Cerebellar cortex (tissue), 1 donor: ENCODE measurements around the gene MAP4K1.
A peak's percentile ranks its signal among the peaks of the same experiment; 100 is the strongest.
"Not testable (repeated sequence)": the region's sequence is repeated elsewhere in the genome, so short reads cannot be mapped to it uniquely, and the experiment has no call there.

Experiments used
- DNase-seq: peaks from one replicate; pipeline ENCODE4 v3.0.0-alpha.2; 2015; ENCODE audit warnings: low spot score

Gene MAP4K1

GRCh38 chr19:38624822-38625221 is 7.1 kb upstream of the MAP4K1 start:
- no peak for DNase-seq

DNA sequence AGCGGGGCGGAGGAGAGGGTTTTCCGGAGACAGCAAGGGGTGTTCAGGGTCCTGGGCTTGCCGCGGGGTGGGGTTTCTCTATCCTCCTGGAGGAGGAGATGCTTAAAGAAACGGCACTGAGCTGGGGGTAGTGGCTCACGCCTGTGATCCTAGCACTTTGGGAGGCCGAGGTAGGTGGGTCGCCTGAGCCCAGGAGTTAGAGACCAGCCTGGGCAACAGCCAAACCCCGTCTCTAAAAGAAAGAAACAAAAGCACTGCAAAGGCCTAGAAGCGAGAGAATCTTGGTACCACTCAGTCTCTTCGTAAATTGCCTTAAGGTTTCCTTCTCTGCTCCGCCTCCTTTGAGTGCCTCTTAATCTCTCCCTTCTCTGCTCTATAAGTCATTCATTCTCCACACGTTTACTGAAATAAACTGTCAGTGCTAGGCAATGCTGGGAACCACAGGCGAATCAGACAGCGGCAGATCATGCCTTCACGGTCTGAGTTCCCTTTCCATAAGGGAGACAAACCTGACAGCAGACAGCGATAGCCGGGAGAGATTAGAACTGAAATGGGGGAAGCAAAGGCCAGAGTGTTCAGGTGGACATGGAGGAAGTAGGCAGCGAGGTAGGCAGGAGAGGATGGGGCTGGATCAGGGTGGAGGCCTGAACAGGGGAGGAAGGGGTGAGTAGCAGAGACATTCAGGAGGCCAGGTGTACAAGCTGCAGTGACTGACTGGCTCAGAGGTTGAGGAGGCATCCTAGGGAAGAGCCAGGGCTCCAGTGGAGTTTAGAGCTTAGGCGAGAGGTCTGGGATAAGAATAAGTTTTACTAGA is 1.8 kb upstream of the MAP4K1 start:
- no peak for DNase-seq

DNA sequence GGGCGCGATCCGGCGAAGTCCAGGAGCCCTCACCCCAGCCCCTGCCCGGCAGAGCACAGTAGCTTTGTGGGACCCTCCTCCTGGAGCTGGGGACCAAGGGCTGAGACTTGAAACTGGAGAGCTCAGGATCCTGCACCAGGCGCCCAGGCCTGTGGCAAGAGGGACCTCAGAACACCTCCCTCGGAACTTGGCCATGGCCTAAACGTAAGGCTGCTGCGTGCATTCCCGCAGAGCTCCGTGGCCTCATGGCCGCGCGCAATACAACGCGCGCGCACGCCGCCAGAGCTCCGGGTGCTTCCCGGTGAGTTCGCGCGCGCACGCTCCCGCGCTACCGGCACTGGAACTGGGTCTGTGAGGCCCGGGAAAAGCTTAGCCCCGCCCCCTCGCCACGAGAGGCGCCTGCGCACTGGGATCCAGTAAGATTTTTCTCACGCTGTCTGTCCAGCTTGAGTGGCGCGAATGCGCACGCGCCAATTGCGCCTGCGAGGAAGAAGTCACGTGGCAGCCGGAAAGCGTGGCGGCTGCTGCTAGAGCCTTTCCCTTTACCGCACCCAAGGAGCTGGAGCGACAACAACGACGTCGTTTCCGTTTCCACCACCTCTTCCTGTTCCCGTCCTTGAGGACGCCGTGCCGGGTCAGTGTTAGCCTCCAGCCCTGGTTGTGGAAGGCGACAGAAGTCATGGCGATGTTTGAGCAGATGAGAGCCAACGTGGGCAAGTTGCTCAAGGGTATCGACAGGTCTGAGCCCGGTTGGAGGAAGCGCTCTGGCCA is 1.0 kb upstream of the MAP4K1 start, which contains the start of gene EIF3K:
EIF3K (plus strand) TSS at position 599 of the 771 bp plus-strand sequence; CDS start at position 680, 81 bp downstream.
- peak; percentile 99 for DNase-seq

GRCh38 chr19:38617283-38617763 is 430 bp downstream of the MAP4K1 start:
- DNase-seq = no peak

- no peak for DNase-seq
Measured at GRCh38 chr19:38616265-38616664, 1.5 kb downstream of the MAP4K1 start.

- DNase-seq = no peak
Measured at GRCh38 chr19:38615007-38615581, 2.7 kb downstream of the MAP4K1 start.

GRCh38 chr19:38614289-38614688 is 3.5 kb downstream of the MAP4K1 start:
- no peak for DNase-seq

GRCh38 chr19:38606131-38606530 is 11.6 kb downstream of the MAP4K1 start:
- DNase-seq = no peak

DNA sequence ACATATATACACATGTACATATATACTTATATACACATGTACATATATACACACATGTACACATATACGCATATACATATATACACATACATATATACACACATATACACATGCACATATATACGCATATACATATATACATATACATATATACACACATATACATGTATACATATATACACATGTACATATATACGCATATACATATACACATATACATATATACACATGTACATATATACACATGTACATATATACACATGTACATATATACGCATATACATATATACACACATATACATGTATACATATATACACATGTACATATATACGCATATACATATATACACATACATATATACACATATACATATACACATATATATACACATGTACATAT is 14.9 kb downstream of the MAP4K1 start:
- DNase-seq = not testable (repeated sequence)

- DNase-seq = no peak
Measured at GRCh38 chr19:38599722-38600121, 18.0 kb downstream of the MAP4K1 start.

DNA sequence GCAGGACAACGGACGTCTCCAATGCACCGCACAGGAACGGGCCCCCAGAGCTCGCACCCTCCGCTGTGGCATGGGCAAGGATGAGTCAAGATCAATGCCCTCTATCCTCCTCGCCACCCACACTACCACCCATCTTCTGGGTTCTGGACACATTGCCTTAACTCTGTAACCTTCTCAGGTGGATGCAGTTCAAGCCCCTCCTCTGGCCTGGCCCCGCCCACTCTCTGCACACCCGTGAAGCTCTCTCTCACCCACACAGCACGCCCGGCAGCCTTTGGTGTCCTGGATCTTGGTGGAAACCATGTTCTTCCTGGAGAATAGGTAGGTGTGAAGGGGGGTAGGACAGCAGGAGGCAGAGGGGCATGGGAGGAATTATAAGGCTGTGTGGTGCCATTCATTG is 20.7 kb downstream of the MAP4K1 start:
- DNase-seq = no peak

DNA sequence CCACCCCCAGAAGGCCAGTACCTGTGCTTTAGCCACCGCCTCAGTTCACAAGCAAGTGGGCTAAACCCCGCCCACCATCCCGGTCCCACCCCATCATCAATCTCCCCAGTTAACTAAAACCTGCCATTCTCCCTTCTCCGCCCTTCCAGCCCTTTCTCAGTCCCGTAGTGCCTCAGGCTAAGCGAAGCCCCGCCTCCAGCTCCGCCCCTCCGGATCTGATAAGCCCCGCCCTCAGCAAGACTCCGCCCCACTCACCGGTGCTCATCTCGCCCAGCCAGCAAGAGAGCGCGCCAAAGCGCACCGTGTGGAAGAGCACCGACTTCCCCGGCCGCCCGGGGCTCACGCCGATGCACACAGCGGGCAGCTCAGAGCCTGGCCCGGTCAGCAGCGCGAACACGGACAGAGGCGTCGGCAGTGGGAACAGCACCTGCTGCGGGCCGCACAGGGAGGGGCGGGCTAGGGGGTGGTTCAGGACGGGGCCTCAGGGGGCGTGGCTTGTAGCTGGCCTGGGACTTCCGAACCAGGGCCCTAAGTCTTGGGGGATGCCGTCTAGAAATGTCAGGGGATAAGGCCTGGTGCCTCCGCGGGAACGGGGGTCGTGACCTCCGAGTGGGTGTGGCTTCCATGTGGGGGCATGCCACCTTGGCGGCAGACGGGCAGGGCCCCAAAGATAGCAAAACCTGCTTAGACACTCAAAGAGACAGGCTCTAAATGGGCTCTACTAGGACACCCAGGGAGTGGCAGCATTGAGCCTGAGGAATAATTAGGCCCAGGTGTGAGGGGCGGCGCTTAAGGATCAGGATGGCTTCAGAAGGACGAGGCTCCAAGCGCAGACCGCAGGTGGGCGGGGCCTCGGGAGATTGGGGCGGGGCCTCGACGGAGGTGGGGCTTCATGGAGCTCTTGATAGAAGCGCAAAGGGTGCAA is 21.4 kb downstream of the MAP4K1 start:
- peak; percentile 62 for DNase-seq

GRCh38 chr19:38592940-38593339 is 24.8 kb downstream of the MAP4K1 start:
- no peak for DNase-seq

GRCh38 chr19:38588041-38588440 is 29.7 kb downstream of the MAP4K1 start:
- no peak for DNase-seq

GRCh38 chr19:38587562-38587961 is 30.2 kb downstream of the MAP4K1 start:
- DNase-seq = no peak

- DNase-seq = no peak
Measured at GRCh38 chr19:38583985-38584305, 33.8 kb downstream of the MAP4K1 start.

DNA sequence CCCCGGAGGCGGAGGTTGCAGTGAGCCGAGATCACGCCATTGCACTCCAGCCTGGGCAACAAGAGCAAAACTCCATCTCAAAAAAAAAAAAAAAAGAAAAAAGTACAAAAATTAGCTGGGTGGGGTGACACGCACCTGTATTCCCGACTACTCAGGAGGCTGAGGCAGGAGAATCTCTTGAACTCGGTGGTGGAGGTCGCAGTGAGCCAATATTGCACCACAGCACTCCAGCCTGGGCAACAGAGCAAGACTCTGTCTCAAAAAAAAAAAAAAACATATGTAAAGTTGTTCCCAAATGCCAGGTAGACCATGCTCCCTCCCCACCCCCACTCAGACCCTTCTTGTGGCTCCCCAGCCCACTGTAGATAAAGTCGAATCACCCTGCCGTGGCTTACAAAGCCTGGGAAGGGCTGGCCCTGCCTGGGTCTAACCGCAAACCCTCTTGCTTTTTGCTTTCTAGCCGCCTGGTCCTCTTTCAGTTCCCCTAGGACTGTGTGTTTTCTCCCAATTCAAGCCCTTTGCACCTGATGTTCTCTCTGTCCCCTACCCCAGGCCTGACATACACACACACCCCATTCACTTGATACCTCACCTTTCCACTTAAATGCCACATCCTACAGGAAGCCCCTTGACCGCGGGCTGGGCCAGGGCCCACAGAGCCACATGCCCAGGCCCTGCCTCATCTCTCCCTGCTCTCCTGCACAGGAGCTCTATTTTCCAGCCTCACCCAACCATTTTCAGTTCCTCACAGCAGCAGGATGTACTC is 34.4 kb downstream of the MAP4K1 start:
- no peak for DNase-seq

DNA sequence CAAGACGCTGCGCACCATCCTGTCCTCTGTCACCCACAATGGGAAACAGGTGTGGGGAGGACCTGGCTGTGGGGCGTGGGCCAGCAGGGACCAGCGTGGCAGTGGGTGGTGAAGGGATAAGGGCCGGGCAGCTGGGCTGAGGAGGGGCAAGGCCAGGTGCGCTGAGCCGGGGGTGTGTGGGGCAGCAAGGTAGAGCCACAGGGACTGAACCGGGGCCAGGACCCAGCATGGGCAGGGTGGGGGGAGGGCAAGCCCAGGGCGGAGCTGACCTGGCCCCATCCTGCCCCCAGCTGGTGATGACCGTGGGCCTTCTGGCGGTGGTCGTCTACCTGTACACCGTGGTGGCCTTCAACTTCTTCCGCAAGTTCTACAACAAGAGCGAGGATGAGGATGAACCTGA is 37.7 kb downstream of the MAP4K1 start:
- no peak for DNase-seq

DNA sequence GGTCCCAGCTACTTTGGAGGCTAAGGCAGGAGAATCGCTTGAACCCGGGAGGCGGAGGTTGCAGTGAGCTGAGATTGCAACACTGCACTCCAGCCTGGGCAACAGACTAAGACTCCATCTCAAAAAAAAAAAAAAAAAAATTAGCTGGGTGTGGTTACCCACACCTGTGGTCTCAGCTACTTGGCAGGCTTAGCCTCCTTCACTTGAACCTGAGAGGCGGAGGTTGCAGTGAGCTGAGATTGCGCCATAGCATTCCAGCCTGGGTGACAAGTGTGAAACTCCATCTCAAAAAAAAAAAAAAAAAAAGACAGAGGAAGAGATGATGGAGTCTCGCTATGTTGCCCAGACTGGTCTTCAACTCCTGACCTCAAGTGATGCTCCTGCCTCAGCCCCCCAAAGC is 38.4 kb downstream of the MAP4K1 start:
- not testable (repeated sequence) for DNase-seq

GRCh38 chr19:38577826-38578225 is 39.9 kb downstream of the MAP4K1 start:
- DNase-seq = no peak

GRCh38 chr19:38571682-38572081 is 46.1 kb downstream of the MAP4K1 start:
- DNase-seq = no peak
